ENCODE results near the gene RDX. TPM values are rescaled to one million over a fixed set of nuclear protein-coding genes. Genes with fewer than 3 reads are reported as not detected.

RDX gene
- total and polyA plus RNA-seq, 2 of the 8 experiments (the other 6 are each of a cell fraction or from before 2014, with no cell fraction given) = 27.4 to 100 TPM

DNA sequence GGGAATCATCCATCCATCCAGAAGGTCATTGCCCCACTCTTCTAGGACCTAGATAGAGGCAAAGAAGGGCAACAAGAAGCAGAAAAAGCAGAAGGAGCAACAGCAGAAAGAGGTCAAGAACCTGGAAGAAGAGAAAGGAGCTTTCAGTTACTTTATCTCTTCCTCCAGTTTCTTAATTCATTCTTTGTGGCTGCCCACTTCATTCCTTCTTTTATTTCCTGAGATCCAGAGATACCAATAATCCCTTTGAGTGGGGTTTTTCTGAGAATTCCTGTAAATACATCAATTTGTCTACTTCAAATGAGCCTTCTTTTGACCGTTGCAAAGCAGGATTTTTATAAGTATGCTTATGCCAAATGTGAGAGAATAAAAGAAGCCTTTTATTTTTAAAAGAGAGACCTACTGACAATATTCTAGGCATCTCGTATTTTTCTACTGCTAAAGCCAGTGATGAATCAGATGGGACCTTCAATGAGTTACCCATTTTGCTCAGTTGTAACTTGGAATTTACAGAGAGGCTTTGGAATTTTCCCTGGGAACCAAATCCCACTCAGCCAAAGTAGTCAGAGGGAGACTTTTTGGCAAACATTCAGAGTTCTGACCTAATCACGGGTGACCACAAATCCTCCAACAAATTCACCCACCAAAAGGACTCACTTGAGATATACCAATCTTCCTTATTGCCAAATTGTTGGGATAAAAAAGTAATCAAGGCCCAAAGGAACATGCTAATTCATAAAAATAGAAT, 148.3 kb downstream of the RDX start:
- no peak overlapping the region for H3K4ac ChIP-seq (replicated peaks; ENCODE audit: insufficient read length, low read depth, low read length)
- no peak overlapping the region for H2AK5ac ChIP-seq (ENCODE audit: low read depth, low read length)
- H3K9ac ChIP-seq (replicated peaks in 1 of 4; ENCODE audit: extremely low read depth in 1 of 4, low read depth in 3 of 4, low read length in 3 of 4) = no peak overlapping the region
- FAIRE-seq (no peak), DNase-seq (ENCODE audit: low read depth in 1 of 2, low spot score in 2 of 2) (no peak)
- no peaks in the 10 kb centered on the region for H3K23me2 ChIP-seq (ENCODE audit: low read depth, low read length)
- no peaks in the 10 kb centered on the region for H3K79me1 ChIP-seq (ENCODE audit: low read depth, low read length)
- no peak overlapping the region for H2BK120ac ChIP-seq (replicated peaks; ENCODE audit: low read depth, low read length)
- 82% methylated on average over 3 of the region's 3 CpGs; no CpG with 5 or more reads in 1 of the 2 experiments for WGBS, 2 experiments (ENCODE audit: extremely low coverage in 1 of 2, insufficient coverage in 1 of 2, insufficient read length in 1 of 2, insufficient replicate concordance in 2 of 2, low coverage in 1 of 2, low lambda C conversion rate in 2 of 2, missing lambda C conversion rate in 1 of 2)
- no peak overlapping the region for H4K8ac ChIP-seq (ENCODE audit: extremely low read depth, insufficient read depth, low read length)
- no peak overlapping the region for H3K56ac ChIP-seq (replicated peaks; ENCODE audit: insufficient read length, low read depth, low read length)
- H3K79me2 ChIP-seq (ENCODE audit: control insufficient read depth in 1 of 2, insufficient read depth in 2 of 2, low read length in 2 of 2) = no peaks in the 10 kb centered on the region
- no peak overlapping the region for H2BK15ac ChIP-seq (ENCODE audit: low read length)
- H2BK12ac ChIP-seq (ENCODE audit: low read depth, low read length) = no peak overlapping the region
- H4K20me1 ChIP-seq (replicated peaks in 1 of 2; ENCODE audit: control insufficient read depth in 1 of 2, insufficient read depth in 2 of 2, low read length in 2 of 2) = no peaks in the 10 kb centered on the region
- no peaks in the 10 kb centered on the region for H3K36me3 ChIP-seq (ENCODE audit: control insufficient read depth in 2 of 4, insufficient read depth in 4 of 4, low read length in 3 of 4)
- no peak overlapping the region for H4K5ac ChIP-seq (ENCODE audit: insufficient read length, low read depth, low read length)
- H3K27me3 ChIP-seq (replicated peaks in 1 of 4; ENCODE audit: control insufficient read depth in 3 of 4, extremely low read depth in 1 of 4, insufficient read depth in 3 of 4, low read length in 3 of 4) = no peaks in the 10 kb centered on the region
- no peak overlapping the region for H3K14ac ChIP-seq (ENCODE audit: insufficient read length)
- no peak overlapping the region for H3K18ac ChIP-seq (ENCODE audit: extremely low read depth, low read length)
- H3K27ac ChIP-seq (ENCODE audit: low read depth, low read length) = no peak overlapping the region
- H3K4me2 ChIP-seq (ENCODE audit: insufficient read depth in 1 of 2, low read depth in 2 of 2, low read length in 2 of 2) = no peak overlapping the region
- ChIA-PET POLR2A (ENCODE audit: partially characterized antibody) (interaction anchor here (1.0 kb wide), 1 partner anchor 8 kb away, joined by 3 read pairs; no protein-coding TSS in a partner anchor), CTCF (ENCODE audit: partially characterized antibody) (no interaction called here)
- peaks cover 0 to 4% (median 0%) of the 10 kb centered on the region in 4 experiments; a peak in 1 of 7 replicates for H3K4me1 ChIP-seq (replicated peaks in 1 of 4; ENCODE audit: control insufficient read depth in 3 of 4, insufficient read depth in 4 of 4, low read length in 3 of 4)
- no peaks in the 10 kb centered on the region for H3K9me3 ChIP-seq (ENCODE audit: insufficient read depth in 2 of 2, low read depth in 1 of 2, low read length in 1 of 2)
- no peak overlapping the region for H2BK5ac ChIP-seq (ENCODE audit: low read depth, low read length)
- no peak overlapping the region for H2BK20ac ChIP-seq (ENCODE audit: low read length)
- no peak overlapping the region for H4K91ac ChIP-seq (replicated peaks; ENCODE audit: insufficient read length, low read length)
- H3K23ac ChIP-seq (ENCODE audit: insufficient read length) = no peak overlapping the region
- H3K4me3 ChIP-seq (ENCODE audit: extremely low read depth in 1 of 4, insufficient read depth in 2 of 4, low read depth in 3 of 4, low read length in 4 of 4) = no peak overlapping the region
- no peak overlapping the region for H2AFZ ChIP-seq (ENCODE audit: low read length)
- no peak for TF ChIP-seq JUND (IDR thresholded peaks at IDR 0.05; ENCODE audit: low read length)
- TF ChIP-seq, protein P1, sequence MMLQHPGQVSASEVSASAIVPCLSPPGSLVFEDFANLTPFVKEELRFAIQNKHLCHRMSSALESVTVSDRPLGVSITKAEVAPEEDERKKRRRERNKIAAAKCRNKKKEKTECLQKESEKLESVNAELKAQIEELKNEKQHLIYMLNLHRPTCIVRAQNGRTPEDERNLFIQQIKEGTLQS (IDR thresholded peaks at IDR 0.05; ENCODE audit: insufficient read depth, low read depth, low read length) = no peak
- no peak for TF ChIP-seq RXRA (IDR thresholded peaks at IDR 0.05; ENCODE audit: insufficient read depth, low read depth, low read length)

All from H1 (cell line).